ENCODE data around the gene WHRN.

Gene WHRN

DNA sequence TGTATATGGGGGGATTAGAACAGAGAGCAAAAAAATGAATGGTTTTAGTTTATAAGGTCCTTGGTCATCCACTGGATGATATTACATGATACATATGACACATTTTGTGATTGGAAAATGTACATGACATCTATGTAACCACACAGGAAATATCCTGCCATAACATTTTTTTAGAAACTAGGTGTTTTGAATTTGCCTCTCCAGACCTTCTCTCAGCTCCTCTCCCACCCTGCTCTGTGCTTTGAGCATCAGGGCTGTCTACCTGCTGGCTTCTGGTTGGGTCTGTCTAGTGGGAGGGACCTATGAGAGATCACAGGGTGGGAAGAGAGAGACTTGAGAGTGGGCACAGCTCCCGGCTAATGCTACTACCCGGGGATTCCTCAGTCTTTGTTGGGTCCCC is 141.8 kb downstream of the WHRN start:
- TF ChIP-seq, protein P1, sequence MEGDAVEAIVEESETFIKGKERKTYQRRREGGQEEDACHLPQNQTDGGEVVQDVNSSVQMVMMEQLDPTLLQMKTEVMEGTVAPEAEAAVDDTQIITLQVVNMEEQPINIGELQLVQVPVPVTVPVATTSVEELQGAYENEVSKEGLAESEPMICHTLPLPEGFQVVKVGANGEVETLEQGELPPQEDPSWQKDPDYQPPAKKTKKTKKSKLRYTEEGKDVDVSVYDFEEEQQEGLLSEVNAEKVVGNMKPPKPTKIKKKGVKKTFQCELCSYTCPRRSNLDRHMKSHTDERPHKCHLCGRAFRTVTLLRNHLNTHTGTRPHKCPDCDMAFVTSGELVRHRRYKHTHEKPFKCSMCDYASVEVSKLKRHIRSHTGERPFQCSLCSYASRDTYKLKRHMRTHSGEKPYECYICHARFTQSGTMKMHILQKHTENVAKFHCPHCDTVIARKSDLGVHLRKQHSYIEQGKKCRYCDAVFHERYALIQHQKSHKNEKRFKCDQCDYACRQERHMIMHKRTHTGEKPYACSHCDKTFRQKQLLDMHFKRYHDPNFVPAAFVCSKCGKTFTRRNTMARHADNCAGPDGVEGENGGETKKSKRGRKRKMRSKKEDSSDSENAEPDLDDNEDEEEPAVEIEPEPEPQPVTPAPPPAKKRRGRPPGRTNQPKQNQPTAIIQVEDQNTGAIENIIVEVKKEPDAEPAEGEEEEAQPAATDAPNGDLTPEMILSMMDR (IDR thresholded peaks at IDR 0.05; ENCODE audit: low read depth, low read length) = no peak
- no peak for DNase-seq (ENCODE audit: extremely low read depth, low read depth)

DNA sequence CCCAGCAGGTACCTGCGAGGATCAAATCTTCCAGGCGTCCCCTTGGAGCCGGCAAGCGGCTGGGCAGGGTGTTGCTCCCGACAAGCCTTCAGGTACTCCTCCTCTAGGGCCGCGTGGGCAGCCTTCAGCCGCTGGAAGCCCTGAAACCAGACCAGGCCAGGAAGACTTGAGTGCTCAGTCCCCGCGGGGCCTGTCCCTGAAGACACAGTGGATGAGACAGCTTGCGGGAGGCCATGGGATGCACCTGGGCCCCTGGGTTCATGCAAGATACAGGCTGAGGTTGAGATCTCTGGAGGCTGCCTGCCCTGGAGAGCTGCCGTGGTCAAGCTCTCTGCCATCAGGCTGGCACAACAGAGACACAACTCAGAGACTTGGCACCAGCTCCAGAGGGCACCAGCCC is 142.9 kb downstream of the WHRN start:
- TF ChIP-seq, protein P1 (IDR thresholded peaks at IDR 0.05; ENCODE audit: low read depth, low read length) = no peak
- DNase-seq (ENCODE audit: extremely low read depth, low read depth) = no peak

DNA sequence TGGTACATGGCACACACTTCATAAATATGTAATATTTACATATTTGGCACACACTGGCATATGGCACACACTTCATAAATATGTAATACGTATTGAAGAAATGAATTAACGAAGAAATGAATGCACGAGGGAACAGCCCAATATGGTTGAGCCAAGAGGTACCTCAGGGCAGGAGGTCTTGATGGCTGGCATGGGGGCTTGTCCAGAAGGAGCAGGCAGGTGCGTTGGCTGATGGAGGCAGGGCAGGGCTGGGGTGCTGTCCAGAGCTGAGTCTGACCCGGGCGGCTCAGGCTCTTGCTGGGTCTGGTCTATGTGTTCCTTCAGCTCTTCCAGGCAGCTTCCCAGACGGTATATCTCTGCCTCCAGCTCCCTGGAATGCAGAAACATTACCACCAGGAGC is 143.7 kb downstream of the WHRN start:
- DNase-seq (ENCODE audit: extremely low read depth, low read depth) = no peak
- TF ChIP-seq, protein P1 (IDR thresholded peaks at IDR 0.05; ENCODE audit: low read depth, low read length) = no peak

DNA sequence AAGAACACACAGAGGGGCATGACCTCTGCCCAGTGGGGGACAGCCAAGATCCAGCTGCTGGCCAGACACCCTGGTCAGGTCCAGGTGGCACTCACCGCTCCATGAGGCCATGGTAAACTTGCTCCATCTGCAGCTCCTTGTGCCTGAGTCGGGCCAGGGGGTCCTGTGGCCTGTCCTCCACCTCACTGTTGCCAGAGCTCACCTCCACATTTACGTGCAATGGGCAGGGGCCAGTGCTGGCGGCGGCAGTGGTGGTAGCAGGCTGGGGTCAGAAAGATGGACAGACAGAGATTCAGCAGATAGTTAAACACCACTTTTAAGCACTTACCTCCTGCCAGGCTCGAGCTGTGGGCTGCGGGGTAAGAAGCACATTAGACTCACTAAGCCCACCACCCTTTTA is 145.5 kb downstream of the WHRN start:
- TF ChIP-seq, protein P1 (IDR thresholded peaks at IDR 0.05; ENCODE audit: low read depth, low read length) = no peak
- DNase-seq (ENCODE audit: extremely low read depth, low read depth) = no peak

DNA sequence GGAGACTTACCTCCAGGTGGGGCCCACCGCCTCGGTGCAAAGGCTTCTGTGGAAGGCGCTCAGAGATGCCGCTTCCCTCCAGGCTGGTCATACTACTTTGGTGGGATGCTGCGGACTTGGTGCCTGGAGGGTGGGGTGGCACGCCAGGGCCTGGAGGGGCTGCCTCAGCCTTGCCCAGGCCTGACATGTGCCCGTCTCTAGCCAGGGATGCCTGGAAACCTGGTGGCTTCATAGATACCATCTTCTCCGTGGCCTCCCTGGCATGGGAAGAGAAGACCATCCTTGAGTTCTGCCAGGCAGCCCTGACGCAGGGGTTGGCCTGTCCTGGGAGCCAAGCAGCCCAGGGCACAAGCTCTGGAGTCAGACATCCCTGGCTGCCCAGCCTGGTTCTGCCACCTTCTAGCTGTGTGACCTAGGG is 147.4 kb downstream of the WHRN start:
- DNase-seq (ENCODE audit: extremely low read depth, low read depth) = no peak
- TF ChIP-seq, protein P1 (IDR thresholded peaks at IDR 0.05; ENCODE audit: low read depth, low read length) = no peak

DNA sequence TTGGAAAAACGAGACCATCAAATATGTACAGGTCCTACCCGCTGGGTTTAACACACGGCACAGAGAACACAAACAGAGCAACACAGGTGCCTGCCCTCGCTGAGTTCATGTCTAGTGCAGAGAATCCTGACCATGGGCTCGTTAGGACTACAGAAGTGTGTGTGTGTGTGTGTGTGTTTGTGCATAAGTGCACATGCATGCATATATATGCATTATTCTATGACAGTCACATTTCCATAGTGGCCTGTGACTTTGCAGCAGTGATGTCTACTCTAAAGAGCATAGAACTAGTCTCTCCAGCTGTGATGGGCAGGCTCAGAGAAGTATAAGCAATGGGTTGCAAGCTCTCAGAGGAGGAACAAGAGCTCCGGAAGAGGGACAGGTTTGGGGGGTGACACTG is 147.9 kb downstream of the WHRN start:
- TF ChIP-seq, protein P1 (IDR thresholded peaks at IDR 0.05; ENCODE audit: low read depth, low read length) = no peak
- no peak for DNase-seq (ENCODE audit: extremely low read depth, low read depth)

DNA sequence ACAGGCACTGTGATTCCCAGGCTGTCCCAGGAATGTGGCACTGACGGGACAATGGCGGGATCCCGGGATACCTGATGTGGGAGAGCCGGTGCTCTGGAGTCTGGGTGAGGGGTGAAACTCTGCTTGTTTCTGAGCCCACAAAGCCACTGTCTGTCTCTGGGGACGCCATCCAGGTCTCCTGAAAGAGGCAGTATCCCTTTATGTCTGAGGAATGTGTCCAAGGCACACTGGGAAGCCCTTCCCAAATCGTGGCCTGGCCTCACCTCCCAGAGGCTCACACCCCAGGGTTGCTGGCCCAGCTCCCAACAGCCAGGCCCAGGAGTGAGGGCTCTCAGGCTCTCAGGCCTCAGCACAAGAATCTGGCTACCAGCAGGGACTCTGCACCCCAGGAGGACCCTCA is 148.5 kb downstream of the WHRN start:
- TF ChIP-seq, protein P1 (IDR thresholded peaks at IDR 0.05; ENCODE audit: low read depth, low read length) = no peak

More for the DNA sequence above, 148.5 kb downstream of the WHRN start:
- DNase-seq (ENCODE audit: extremely low read depth, low read depth) = no peak

All from AG09319 (cell line).